Stimulated activated CD4-positive, alpha-beta T cell treated with anti-CD3 and anti-CD28 coated beads, Interleukin-2, amount 100 ng/mL, for 24 hours (primary cell): ENCODE measurements around the gene NLRP6.
A peak's percentile ranks its signal among the peaks of the same experiment; 100 is the strongest.
"Not testable (repeated sequence)": the region's sequence is repeated elsewhere in the genome, so short reads cannot be mapped to it uniquely, and the experiment has no call there.

Experiments used
- DNase-seq, 2 donors: peaks; one replicate each; pipeline ENCODE4 v3.0.0-alpha.2; 2020

NLRP6 gene

DNA sequence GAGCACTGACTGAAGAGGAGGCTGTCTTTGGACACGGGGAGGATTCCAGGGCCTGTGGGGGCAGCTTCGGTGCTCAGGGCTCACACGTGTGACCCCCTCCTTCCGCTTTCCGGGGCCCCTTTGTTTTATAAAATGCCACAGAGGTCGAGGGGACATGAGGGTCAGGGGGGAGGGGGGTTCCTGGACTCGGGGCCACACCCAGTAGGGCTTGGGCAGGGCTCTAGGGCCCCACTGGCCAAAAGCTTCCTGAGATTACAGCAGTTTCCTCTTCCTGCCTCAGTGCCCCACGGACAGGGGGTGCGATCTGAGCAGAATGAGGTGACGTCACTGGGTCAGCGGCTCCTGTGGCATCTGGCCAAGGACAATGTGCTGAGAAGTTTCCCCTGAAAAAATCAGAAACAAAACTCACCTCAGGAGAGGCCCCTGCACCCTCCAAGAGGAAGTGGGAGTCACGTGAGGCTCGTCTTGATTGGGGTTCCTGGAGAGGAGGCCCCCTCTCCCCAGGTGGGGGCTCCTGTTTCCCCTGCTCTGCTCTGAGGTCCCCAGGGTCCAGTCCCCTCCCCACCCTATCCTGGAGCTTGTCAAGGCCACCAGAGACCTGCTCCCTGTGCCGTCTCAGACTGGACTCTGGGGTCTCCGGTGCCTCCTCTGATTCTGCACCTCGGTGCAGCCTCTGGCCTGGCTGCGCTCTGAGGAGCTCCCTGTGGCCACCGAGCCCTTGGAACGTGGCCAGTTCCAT lies 48.8 kb downstream of the NLRP6 start:
- DNase-seq = peak; percentile 51 to 74

DNA sequence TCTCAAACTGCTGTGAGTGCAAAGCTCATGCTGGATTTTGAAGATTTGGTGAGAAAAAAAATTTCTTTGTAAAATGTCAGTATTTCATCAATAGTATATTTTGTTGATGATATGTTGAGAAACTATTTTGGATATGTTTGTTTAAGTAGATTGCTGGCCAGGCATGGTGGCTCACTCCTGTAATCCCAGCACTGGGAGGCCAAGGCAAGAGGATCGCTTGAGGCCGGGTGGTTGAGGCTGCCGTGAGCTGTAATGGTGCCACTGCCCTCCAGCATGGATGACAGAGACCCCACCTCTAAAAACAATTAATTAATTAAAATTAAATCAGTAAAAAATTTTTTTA lies 49.3 kb downstream of the NLRP6 start:
- no peak for DNase-seq

DNA sequence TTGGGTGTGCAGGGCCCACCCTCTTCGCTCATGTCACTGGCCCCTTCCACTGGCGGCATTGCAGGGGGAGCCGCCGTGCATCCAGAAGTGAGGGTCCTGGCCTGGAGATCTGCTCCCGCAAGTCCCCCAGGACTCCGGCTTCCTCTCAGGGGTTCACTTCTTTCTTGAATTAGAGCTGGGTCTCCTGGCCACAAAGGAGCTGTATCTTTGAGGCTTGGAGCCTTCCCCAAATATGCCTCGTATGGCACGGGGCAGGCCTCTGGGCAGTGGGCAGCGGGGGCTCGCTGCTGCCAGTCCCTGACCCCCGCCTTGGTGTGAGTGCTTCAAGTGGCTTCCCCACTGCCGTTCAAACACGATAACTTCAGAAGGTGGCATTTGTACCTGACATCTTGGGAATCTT lies 49.8 kb downstream of the NLRP6 start:
- DNase-seq = no peak

DNA sequence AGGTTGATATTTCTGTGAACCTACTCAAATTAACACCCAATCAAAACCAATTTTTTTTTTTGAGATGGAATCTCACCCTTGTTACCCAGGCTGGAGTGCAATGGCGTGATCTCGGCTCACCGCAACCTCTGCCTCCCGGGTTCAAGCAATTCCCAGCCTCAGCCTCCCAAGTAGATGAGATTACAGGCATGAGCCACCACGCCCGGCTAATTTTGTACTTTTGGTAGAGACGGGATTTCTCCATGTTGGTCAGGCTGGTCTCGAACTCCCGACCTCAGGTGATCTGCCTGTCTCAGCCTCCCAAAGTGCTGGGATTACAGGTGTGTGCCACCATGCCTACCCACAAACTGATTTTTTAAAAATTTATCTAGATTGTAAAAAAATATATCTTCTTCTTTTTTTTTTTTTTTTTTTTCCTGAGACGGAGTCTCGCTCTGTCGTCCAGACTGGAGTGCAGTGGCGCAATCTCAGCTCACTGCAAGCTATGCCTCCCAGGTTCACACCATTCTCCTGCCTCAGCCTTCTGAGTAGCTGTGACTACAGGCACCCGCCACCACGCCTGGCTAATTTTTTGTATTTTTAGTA lies 50.4 kb downstream of the NLRP6 start:
- not testable (repeated sequence) for DNase-seq

DNA sequence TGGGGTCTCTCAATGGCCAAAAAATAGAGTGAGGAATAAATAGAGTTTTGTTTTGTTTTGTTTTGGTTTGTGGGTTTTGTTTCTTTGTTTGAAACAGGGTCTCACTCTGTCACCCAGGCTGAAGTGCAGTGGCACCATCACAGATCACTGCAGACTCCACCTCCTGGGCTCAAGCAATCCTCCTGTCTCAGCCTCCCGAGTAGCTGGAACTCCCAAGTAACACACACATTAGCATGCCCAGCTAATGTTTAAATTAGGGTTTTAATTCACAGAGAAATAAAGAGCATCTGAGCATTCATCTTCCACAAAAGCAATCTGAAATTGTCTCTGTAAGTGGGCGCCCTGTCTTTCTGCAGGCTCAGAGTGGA lies 51.7 kb downstream of the NLRP6 start:
- DNase-seq = no peak

DNA sequence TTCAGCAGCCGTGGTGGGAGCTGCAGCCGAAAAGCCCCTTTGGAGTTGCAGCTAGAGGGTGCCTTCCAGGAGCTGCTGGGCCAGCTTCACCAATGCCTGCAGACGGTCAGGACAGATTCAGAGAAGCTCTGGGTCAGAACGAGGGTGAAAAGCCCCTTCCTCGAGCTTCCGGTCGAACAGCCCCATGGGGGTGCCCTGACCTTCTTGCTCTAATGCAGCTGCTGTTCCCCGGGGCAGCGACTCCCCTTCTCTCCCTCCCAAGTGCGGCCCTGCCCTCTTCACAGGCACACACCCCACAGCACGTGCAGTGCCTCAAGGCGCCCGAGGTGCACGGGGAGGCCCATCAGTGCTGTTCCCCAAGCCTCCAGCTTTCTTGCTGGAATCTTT lies 52.1 kb downstream of the NLRP6 start:
- no peak for DNase-seq

DNA sequence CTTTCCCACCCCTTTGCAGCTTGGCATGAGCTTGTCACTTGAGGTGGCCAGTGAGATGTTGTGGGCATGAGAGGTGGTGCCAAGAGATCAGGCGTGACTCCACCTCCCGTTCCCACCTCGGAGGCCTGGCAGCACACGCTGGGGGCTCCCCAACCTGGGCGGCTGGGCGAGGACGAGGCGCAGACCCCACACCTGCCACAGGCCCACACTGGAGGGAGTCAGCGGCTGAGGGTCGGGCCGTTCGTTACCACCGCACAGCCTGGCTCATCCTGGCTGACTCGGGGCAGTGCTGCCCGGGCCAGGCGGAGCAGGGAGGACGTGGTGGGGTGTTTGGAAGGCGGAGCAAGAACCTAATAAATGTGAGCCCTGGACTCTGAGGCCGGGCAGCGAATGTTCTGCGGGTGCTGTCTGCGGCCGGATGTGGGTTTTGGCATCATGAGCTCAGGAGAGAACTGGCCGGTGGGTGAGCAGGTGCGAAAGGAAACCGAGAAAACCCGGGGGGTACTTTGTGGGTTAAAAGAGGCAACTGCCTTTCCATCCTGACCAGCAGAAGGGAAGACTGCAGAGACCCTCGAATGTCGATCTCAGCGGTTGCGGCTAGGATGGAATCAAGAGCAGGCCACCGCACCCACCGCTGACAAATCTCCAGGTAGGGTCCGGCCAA lies 52.6 kb downstream of the NLRP6 start:
- DNase-seq = no peak

DNA sequence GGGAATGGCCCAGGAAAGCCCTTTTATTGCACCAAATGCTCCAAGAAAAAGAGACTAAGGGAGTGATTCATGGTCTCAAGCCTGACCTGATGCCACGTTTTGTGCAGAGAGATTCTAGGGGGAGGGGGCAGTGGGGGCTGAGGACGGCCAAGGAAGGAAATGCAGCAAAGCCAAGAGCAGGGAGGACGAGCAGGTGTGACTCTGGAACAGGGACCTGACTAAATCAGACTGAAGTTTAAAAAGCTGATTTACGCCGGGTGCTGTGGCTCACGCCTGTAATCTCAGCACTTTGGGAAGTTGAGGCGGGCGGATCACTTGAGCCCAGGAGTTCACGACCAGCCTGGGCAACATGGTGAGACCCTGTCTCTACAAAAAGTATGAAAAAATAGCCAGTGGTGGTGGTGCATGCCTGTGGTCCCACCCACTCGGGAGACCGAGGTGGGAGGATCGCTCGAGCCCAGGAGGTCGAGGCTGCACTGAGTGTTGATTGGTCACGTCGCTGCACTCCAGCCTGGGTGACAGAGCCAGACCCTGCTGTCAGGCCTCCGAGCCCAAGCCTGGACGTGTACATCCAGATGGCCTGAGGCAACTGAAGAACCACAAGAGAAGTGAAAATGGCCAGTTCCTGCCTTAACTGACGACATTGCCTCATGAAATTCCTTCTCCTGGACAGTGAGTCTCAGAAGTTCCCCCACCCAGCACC lies 53.3 kb downstream of the NLRP6 start:
- no peak for DNase-seq

DNA sequence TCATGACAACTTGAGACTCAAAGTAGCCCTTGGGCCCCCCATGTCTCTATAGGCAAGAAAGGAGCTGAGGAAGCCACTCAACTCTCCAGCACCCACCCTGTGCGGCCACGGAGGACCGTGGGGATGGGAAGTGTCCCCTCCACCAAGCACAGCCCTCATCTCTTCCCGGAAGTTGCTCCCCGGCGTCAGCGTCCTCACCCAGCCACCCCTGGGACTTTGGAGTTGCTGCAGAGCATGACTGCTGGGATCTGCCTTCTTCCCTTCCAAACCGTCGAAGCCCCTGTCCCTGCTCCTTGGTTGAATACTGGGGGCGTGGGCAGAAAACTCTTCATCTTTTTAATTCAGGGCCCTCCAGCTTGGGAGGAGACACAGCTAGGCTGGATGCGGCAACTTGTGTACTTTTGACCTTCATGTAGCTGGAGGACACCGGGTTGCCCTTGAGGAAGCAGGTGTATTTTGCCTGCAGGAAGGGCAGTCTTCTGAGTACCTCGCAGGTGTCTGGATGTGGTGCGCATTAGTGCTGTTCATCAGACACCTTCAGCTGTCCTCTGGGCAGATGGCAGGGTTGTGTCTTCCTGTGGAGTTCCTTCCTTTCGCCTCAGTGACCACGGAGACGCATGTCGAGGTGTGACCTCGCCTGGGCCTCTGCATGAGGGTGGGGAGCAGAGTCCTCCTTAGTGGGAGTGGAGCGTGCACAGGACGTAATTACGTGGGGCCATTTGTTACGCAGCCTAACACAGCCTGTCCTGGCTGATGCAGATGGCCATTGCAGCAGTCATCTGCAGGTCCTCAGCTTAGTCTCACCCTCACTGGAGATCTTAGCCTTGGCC lies 54.7 kb downstream of the NLRP6 start:
- DNase-seq = no peak

DNA sequence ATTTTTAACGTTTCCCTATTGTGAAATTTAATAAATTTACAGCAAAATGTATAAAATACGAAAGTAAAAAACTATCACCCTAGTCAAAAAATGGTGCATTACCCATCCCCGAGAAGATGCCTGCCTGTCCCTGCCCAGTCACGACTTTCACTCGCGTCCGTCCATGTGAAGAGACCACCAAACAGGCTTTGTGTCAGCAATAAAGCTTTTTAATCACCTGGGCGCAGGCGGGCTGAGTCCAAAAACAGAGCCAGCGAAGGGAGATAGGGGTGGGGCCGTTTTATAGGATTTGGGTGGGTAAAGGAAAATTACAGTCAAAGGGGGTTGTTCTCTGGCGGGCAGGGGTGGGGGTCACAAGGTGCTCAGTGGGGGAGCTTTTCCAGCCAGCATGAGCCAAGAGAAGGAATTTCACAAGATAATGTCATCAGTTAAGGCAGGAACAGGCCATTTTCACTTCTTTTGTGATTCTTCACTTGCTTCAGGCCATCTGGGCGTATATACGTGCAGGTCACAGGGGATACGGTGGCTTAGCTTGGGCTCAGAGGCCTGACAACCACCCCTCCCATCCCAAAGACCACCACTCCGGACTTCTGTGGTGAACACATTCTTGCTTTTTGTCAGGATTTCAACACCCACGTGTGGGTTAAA lies 55.5 kb downstream of the NLRP6 start:
- DNase-seq = not testable (repeated sequence)

DNA sequence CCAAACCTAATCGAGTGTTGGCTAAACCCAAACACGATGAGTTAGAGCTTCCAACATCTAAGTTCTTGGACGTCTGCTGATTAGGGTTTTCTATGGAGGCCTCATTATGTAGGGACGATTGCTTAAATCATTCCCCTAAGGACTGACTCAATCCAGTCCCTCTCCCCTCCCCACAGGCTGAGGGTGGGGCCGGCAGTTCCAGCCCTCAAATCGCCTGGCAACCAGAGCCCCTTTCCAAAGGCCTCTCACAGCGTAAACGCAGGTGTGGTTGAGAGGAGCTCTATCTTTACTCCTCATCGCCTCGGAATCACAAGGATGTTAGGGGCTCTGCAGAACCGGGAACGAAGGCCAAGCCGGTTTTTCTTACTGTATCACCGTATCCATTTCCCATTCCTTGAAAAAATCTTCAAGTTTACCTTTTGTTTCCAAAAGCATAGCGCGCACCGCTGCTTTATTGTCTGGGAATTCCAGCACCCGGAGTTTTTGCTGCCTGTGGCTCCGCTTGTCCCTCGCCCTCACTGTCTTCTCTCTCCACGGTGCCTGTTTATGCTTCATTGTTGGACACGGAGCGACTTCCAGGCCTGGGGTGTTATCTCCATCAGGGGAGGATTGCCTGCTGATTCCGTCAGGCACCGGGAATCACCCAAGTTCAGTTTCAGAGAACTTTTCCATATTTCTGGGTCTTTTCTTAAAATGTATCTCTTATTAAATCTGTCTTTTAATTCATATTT lies 56.2 kb downstream of the NLRP6 start:
- no peak for DNase-seq
